MM.1S (cell line): ENCODE results near the gene CDYL2.

Experiments used
- DNase-seq: peaks from one replicate; pipeline ENCODE4 v3.0.0-alpha.2; 2015
- H2AFZ ChIP-seq: fragments of 300-600 bp; sonication (generic); 2 replicates; pipeline ENCODE4 v1.6.0; 2016; ENCODE audit warnings: antibody characterized with exemption, low read length
- H3F3A ChIP-seq: fragments of 300-600 bp; sonication (generic); 2 replicates; pipeline ENCODE4 v1.6.1; 2016; ENCODE audit warnings: mild to moderate bottlenecking, antibody characterized with exemption, low read length, moderate library complexity, mixed read lengths; ENCODE audit not compliant: insufficient read depth
- H3K27ac ChIP-seq: fragments of 300-600 bp; sonication (generic); 2 replicates; pipeline ENCODE4 v1.5.1; 2016; ENCODE audit warnings: mild to moderate bottlenecking, low read length
- H3K27me3 ChIP-seq: fragments of 300-600 bp; sonication (generic); replicated peaks from 2 replicates; pipeline ENCODE4 v1.6.0; 2016; ENCODE audit warnings: low read length; ENCODE audit not compliant: insufficient read depth
- H3K36me3 ChIP-seq: fragments of 300-600 bp; sonication (generic); replicated peaks from 2 replicates; pipeline ENCODE4 v1.6.1; 2016; ENCODE audit warnings: mild to moderate bottlenecking, low read length, mixed read lengths; ENCODE audit not compliant: insufficient read depth
- H3K4me1 ChIP-seq: fragments of 300-600 bp; sonication (generic); 2 replicates; pipeline ENCODE4 v1.6.1; 2016; ENCODE audit warnings: low read length, mixed read lengths
- H3K4me2 ChIP-seq: fragments of 300-600 bp; sonication (generic); 2 replicates; pipeline ENCODE4 v1.6.0; 2016; ENCODE audit warnings: low read depth, low read length
- H3K4me3 ChIP-seq: fragments of 300-600 bp; sonication (generic); 2 replicates; pipeline ENCODE4 v1.5.1; 2016; ENCODE audit warnings: low read length, mixed read lengths
- H3K79me2 ChIP-seq: fragments of 300-600 bp; sonication (generic); 2 replicates; pipeline ENCODE4 v1.6.1; 2016; ENCODE audit warnings: mixed run types, low read length, mixed read lengths
- H3K9ac ChIP-seq: fragments of 300-600 bp; sonication (generic); 2 replicates; pipeline ENCODE4 v1.6.1; 2016; ENCODE audit warnings: low read length, mixed read lengths
- H3K9me2 ChIP-seq: fragments of 300-600 bp; sonication (generic); replicated peaks from 2 replicates; pipeline ENCODE4 v1.6.1; 2016; ENCODE audit warnings: mild to moderate bottlenecking, low read length, mixed read lengths; ENCODE audit not compliant: insufficient read depth
- H3K9me3 ChIP-seq: fragments of 300-600 bp; sonication (generic); replicated peaks from 2 replicates; pipeline ENCODE4 v1.6.1; 2016; ENCODE audit warnings: mild to moderate bottlenecking, low read length, mixed read lengths; ENCODE audit not compliant: insufficient read depth
- H4K20me1 ChIP-seq: fragments of 300-600 bp; sonication (generic); 2 replicates; pipeline ENCODE4 v1.6.1; 2016; ENCODE audit warnings: mild to moderate bottlenecking, low read length, moderate library complexity, mixed read lengths; ENCODE audit not compliant: insufficient read depth
- CTCF ChIP-seq: fragments of 300-600 bp; sonication (generic); IDR thresholded peaks from 2 replicates; pipeline ENCODE4 v1.5.1; 2016; ENCODE audit warnings: antibody characterized with exemption, low read length, mixed read lengths
- EZH2 ChIP-seq: fragments of 300-600 bp; sonication (generic); optimal IDR thresholded peaks from 2 replicates; pipeline ENCODE3; 2017; ENCODE audit warnings: low read depth, mild to moderate bottlenecking, antibody characterized with exemption, low read length, mixed read lengths
- EZH2phosphoT487 ChIP-seq: fragments of 300-600 bp; sonication (generic); IDR thresholded peaks from 2 replicates; pipeline ENCODE4 v1.6.1; 2018; ENCODE audit warnings: antibody characterized with exemption, low read length

The CDYL2 gene

DNA sequence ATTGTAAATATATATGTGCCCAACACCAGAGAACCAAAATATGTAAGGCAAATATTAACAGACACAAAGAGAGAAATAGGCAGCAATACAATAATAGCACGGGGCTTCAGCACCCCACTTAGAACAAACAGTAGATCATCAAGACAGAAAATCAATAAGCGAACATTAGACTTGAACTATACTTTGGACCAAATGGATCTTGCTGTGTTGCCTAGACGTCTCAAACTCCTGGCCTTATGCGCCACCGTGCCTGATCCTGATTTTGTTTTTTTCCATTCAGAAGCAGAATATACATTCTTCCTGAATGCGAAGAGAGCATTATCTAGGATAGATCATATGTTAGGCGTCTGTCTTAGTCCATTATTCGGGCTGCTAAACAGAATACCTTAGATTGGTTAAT, 41.9 kb upstream of the CDYL2 start:
- H3K9me2 ChIP-seq, result no peaks in the 10 kb centered on the region
- no peak overlapping the region for H3K4me2 ChIP-seq
- no peak for DNase-seq
- no peaks in the 10 kb centered on the region for H4K20me1 ChIP-seq
- TF ChIP-seq EZH2phosphoT487 (no peak), EZH2 (no peak), CTCF (no peak)
- H3F3A ChIP-seq, result no peaks in the 10 kb centered on the region
- no peaks in the 10 kb centered on the region for H3K27me3 ChIP-seq
- no peaks in the 10 kb centered on the region for H3K36me3 ChIP-seq
- no peak overlapping the region for H2AFZ ChIP-seq
- no peaks in the 10 kb centered on the region for H3K79me2 ChIP-seq
- no peaks in the 10 kb centered on the region for H3K9me3 ChIP-seq
- no peak overlapping the region for H3K27ac ChIP-seq
- no peak overlapping the region for H3K4me3 ChIP-seq
- no peak overlapping the region for H3K9ac ChIP-seq
- H3K4me1 ChIP-seq, result no peaks in the 10 kb centered on the region

DNA sequence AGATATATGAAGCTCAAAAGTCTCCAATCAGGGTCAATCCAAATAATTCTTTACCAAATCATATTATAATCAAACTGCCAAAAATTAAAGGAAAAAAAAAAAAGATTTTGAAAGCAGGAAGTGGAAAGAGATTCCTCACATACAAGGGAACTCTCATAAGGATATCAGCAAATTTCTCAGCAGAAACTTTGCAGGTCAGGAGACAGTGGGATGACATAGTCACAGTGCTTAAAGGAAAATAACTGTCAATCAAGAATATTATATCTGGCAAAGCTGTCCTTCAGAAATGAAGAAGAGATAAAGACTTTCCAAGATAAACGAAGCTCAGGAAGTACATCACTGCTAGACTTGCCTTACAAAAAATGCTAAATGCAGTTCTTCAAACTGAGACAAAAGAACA, 40.0 kb upstream of the CDYL2 start:
- H3F3A ChIP-seq, result no peaks in the 10 kb centered on the region
- no peak overlapping the region for H3K27ac ChIP-seq
- no peaks in the 10 kb centered on the region for H4K20me1 ChIP-seq
- H3K9ac ChIP-seq, result no peak overlapping the region
- no peak overlapping the region for H2AFZ ChIP-seq
- H3K79me2 ChIP-seq, result no peaks in the 10 kb centered on the region
- no peak overlapping the region for H3K4me3 ChIP-seq
- DNase-seq, result no peak
- TF ChIP-seq CTCF, result no peak
- no peak for TF ChIP-seq EZH2phosphoT487
- TF ChIP-seq EZH2, result no peak
- H3K9me2 ChIP-seq, result no peaks in the 10 kb centered on the region
- no peak overlapping the region for H3K4me2 ChIP-seq
- H3K27me3 ChIP-seq, result no peaks in the 10 kb centered on the region
- no peaks in the 10 kb centered on the region for H3K36me3 ChIP-seq
- H3K4me1 ChIP-seq, result no peaks in the 10 kb centered on the region
- H3K9me3 ChIP-seq, result no peaks in the 10 kb centered on the region

- H3K9me3 ChIP-seq, result no peaks in the 10 kb centered on the region
- H3K4me2 ChIP-seq, result no peak overlapping the region
- no peak overlapping the region for H3K9ac ChIP-seq
- no peak overlapping the region for H3K4me3 ChIP-seq
- no peaks in the 10 kb centered on the region for H3F3A ChIP-seq
- H3K27ac ChIP-seq, result no peak overlapping the region
- no peaks in the 10 kb centered on the region for H3K36me3 ChIP-seq
- H3K79me2 ChIP-seq, result no peaks in the 10 kb centered on the region
- H3K27me3 ChIP-seq, result no peaks in the 10 kb centered on the region
- no peak for DNase-seq
- no peaks in the 10 kb centered on the region for H3K4me1 ChIP-seq
- H3K9me2 ChIP-seq, result no peaks in the 10 kb centered on the region
- no peak for TF ChIP-seq EZH2
- TF ChIP-seq CTCF, result no peak
- no peak for TF ChIP-seq EZH2phosphoT487
- H4K20me1 ChIP-seq, result no peaks in the 10 kb centered on the region
- H2AFZ ChIP-seq, result no peak overlapping the region
Measured at GRCh38 chr16:80841231-80841630, 36.8 kb upstream of the CDYL2 start.
